Measurements from ENCODE around the gene MARCHF11.

GRCh38 chr5:16076657-16077056, 102.9 kb downstream of the MARCHF11 start:
- TF ChIP-seq ZNF274 (IDR thresholded peaks at IDR 0.05; ENCODE audit: low read depth, low read length) (no peak), SUZ12 (IDR thresholded peaks at IDR 0.05; ENCODE audit: extremely low read depth, insufficient read depth, insufficient read length) (no peak)
